UCSD-AML1 (cell line): Measurements from ENCODE around the gene SSH2.
A peak's percentile ranks its signal among the peaks of the same experiment; 100 is the strongest.

Experiments
- DNase-seq: peaks from one replicate; lab custom pipeline; 2025; ENCODE audit not compliant: unreplicated experiment; lab: John Stamatoyannopoulos, UW

SSH2 gene

DNA sequence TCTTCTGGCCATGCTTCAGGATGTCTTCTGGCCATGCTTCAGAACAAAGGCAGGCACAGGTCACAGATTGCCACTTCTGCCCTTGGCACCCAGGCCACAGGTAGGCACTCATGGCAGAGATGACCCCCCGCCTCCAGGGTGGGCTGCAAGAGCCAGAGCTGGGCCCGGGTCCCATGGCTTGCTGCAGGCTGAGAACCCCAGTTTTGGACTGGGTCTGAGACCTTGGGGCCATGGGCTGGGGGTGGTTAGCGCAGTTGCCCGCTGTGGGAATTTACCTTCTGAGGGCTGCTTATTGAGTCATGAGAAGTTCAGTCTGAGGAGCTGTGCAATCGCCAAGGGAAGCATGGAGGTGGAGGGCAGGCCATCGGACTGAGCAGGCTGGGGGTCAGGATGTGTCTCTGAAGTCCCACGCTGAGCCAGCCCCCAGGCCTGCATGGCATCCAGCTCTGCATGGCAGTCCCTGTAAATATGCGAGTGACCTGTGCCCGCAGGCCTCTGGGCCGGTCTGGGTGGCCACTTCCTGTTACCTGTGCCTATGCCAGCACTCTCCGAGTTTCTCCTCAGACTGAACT, 335.4 kb downstream of the SSH2 start:
- DNase-seq, result no peak

GRCh38 chr17:29593591-29594518, 336.2 kb downstream of the SSH2 start:
- DNase-seq, result peak; percentile 36

- DNase-seq, result peak; percentile 31
Measured at GRCh38 chr17:29592850-29593551, 337.0 kb downstream of the SSH2 start, which contains the start of gene ANKRD13B. Gene ANKRD13B, plus strand, starts transcription at chr17:29593132. Its CDS starts 490 bp downstream, at chr17:29593622.

DNA sequence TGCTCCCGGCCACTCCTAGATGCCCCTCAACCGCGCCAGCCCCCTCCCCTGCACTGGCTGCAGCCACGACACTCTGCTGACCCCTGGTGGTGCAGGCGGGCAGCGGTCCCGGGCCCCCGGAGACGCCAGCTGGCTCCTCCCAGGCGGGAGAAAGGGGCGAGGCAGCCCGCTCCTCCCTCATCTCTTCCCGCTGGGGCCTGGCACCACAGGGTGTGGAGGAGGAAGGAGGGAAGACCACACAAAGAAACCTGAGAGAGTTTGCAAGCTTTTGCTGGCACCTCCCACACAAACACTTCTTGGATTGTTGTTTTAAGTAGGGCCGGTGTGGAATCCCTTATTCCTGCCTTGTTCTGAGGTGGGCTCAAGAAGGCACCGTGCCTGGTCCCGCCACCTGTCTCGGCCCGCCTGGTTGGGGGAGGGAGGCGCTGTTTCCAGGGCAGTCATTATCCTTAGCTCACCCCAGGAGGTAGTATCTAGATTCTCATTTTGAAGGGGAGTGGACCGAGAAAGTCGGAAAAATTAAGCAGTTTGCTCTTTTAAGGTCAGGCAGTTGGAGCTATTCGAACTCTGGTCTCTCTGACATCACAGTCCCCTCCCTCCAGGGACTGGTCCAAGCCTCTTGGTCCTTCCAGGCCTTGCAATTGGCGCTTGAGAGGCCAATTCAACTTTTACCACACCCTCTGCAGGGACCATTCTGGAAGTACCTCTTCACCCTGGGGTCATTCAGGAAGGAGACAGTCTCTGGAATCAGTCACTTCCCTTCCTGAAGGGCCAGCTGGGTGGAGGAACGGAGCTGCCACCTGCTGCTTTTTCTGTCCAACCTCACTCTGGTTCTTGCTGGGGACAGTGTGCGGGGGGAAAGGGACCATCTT, 338.1 kb downstream of the SSH2 start:
- peak; percentile 89 for DNase-seq

DNA sequence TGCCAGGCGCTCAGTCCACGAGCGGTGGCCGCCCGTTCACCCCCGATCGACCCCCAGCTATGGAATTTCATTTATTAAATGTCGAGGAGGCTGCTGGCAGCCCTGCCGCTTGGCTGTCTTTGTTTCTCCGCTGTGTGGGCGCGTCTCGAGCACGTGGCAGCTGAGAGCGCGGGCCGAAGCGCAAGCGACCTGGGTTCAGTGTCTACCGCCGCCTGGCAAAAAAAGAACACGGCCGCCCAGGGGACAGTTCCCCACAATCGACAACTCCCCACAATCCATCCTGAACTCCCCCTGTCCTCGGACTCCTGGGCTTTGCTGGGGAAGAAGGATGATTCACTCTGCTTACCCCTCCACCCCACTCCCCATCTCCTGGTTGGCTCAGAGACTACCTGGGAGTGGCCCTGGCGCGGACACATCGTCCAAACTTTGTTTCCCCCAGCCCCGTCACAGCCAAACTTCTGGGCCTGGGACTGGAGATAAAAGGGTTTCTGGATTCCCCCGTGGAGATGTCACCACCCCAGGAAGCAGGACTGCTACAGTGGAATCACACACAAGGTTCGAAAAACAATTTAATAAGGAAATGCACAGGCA, 338.8 kb downstream of the SSH2 start:
- no peak for DNase-seq

GRCh38 chr17:29590411-29591145, 339.4 kb downstream of the SSH2 start:
- no peak for DNase-seq

GRCh38 chr17:29589524-29590410, 340.3 kb downstream of the SSH2 start, which contains the start of gene GIT1:
Gene GIT1, minus strand, starts transcription at chr17:29589648. Its CDS starts 270 bp downstream, at chr17:29589378.
- DNase-seq, result peak; percentile 91

GRCh38 chr17:29588562-29589411, 341.2 kb downstream of the SSH2 start:
- peak; percentile 52 for DNase-seq

DNA sequence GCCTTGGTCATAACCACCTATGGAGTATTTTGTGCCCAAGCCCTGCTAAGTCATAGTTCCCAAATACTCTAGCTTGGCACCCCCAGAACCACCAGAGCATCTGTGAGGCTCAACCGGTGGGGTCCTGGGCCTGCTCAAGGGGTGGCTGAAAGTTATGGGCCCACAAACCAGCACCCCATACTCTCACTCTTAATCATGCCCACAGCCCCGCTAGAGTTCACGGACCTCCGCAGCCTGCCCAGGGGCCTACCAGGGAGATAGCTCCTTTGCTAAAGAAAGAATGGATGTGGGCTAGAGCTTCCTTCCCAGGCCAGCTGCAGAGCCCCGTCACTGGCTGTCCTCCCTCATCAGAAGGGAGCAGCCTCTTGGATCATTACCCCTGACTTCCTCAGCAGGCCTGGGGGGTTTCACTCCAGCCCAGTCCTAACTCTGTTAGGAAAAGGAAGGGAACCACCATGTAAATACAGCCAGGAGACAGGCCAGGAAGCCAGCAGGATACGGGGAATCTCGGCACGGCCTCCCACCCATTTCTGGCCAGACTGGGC, 341.9 kb downstream of the SSH2 start:
- peak; percentile 52 for DNase-seq

- no peak for DNase-seq
Measured at GRCh38 chr17:29587591-29587990, 342.4 kb downstream of the SSH2 start.

DNA sequence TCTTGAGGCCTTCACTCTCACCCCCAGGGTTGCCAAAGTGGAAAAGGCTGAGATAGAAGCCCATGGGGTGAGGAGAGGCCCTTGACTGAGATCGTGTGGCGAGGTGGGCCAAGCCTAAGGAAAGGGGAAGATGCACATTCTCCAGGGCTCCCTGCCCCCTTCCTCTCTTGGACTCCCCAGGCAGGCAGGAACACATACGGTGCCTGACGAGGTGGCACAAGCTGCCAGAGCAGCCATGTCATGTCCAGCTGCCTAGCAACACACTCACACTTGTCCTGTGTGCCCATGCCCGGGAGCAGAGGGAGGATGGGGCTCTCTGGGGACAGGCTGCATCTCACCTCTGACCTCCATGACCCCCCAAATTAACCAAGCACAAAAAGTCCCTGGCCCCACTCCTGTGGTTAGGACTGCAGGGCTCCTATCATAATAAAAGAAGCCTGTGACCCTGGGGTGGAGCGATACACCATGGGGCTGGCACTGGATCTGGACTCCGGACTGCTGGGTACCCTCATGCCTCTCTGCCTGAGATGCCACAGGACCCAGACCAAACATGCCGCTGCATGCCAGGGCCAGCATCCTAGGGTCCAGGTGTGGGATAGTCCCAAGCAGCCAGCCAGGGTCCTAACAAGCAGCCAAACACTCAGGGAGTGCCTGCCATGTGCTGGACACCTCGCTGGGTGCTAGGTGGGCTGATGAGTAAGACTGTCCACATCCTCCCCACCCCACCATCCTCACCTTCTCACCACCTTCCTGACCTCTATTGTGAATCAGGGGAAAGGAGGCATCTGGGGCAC, 343.2 kb downstream of the SSH2 start:
- DNase-seq, result peak; percentile 28

DNA sequence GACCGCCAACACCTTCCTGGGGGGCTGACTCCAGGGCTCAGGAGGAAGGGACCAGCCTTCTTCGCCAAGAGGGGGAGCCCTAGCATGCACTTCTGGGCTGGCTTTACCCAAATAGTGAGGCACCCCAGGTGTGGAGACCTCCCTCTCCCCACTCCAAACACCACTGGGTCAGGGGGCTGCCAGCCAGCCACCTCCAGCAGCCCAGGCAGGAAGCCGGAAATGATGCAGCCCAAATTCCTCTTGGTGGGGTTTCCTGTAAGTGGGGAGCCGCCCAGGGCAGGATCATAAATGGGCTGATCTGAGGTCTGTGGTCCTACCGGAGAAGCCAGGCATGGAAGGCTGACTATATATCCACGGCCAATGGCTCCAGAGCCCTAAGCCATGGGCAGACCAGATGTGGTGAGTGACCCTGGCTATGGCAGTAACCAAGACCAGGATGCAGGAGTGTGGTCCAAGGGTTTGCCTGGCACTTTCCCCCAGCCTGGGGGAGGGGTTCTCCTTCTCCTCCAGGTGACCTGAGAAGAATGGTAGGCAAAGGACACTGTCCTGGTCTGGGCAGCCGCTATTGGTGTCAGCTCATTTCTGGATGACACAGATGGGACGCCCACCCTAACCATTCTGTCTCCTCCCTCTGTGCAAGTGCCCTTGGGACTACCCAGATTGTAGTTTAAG, 344.8 kb downstream of the SSH2 start:
- peak; percentile 63 for DNase-seq

DNA sequence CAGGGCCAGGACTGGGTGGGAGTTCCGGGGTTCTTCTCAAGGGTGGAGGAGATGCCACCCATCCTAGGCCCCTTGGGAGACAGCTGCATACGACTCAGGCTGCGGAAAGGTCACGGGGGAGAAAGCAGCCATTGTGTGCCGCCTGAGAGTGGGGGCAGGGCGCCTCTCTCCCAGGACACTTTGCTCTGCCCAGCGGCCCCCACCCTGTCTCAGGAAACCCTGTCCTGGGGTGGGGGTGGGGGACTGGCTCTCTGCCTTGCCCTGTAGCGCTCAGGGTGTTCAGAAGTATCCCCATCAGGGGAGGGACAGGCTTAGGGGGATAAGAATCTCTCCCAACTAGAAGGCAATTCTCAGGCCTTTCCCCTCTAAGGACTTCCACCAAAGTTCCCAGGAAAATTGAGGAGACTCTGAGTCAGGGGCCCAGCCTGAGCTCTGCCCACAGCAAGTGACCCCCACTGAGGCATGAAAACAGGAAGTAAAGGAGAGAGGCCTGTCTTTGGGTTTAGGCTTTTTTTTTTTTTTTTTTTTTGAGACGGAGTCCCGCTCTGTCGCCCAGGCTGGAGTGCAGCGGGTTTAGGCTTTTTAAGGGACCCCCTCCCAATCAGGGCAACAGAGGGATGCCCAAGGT, 345.5 kb downstream of the SSH2 start:
- peak; percentile 47 for DNase-seq

GRCh38 chr17:29583324-29584248, 346.4 kb downstream of the SSH2 start:
- no peak for DNase-seq
